Measurements from ENCODE around the gene RHBDD1.

DNA sequence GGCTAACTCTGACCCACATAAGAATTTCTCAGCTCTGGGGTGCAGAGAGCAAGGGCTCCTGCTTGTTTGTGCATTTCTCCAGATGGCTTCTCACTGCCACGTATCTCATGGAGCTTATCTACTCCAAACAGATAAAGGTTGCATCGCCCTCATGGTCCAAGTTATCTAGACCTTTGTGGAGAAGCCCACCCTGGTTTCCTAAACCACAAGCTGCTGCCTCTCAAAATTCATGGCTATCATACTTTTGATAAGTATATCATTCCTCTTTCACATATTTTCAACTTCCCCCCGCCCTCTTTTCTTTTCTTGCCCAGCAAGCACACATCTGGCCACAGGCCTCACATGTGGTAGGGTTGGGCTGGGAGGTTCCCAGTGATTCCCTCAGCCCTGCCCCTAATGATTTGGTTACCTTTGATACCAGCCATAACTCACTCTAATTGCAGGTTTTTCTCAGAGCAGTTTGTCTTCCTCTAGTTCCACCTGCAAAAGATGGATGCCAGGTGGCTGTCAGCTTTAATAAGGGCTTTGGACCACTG is 146.0 kb downstream of the RHBDD1 start:
- TF ChIP-seq, protein P1, sequence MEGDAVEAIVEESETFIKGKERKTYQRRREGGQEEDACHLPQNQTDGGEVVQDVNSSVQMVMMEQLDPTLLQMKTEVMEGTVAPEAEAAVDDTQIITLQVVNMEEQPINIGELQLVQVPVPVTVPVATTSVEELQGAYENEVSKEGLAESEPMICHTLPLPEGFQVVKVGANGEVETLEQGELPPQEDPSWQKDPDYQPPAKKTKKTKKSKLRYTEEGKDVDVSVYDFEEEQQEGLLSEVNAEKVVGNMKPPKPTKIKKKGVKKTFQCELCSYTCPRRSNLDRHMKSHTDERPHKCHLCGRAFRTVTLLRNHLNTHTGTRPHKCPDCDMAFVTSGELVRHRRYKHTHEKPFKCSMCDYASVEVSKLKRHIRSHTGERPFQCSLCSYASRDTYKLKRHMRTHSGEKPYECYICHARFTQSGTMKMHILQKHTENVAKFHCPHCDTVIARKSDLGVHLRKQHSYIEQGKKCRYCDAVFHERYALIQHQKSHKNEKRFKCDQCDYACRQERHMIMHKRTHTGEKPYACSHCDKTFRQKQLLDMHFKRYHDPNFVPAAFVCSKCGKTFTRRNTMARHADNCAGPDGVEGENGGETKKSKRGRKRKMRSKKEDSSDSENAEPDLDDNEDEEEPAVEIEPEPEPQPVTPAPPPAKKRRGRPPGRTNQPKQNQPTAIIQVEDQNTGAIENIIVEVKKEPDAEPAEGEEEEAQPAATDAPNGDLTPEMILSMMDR (conservative IDR thresholded peaks at IDR 0.05) = no peak
- no peak for TF ChIP-seq ZFX (IDR thresholded peaks at IDR 0.05)
